Measurements from ENCODE around the gene WAC.
"Not testable (repeated sequence)": the region's sequence is repeated elsewhere in the genome, so short reads cannot be mapped to it uniquely, and the experiment has no call there.

Gene WAC

DNA sequence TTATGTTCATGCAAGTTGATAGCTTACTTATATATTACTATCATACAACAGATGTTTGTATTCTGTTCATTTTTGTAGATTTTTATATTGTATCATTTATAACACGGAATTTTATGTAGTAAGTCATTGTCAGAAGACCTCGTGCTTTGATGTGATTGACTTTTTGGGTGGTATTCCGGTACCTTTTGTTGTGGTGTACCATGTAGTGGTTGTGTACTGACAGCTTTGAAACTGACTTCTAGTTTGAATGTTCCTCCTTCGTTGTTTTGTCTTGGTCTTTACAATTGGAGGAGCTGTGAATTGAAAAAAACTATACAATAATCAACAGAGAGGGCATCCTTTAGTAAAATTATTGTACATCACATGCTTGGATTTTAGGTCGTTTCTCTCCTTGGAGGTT, 61.5 kb downstream of the WAC start:
- peaks cover 11 to 49% of the 10 kb centered on the region in 2 donors for H3K36me3 ChIP-seq (ENCODE audit: control insufficient read depth in 1 of 2, insufficient read depth in 2 of 2, low read length in 2 of 2)

GRCh38 chr10:28595613-28596012, 62.7 kb downstream of the WAC start:
- H3K27me3 ChIP-seq (ENCODE audit: control insufficient read depth in 1 of 2, insufficient read depth in 2 of 2, low read length in 2 of 2), result no peaks in the 10 kb centered on the region
- H3K9me3 ChIP-seq (ENCODE audit: control insufficient read depth in 1 of 2, low read length in 2 of 2), result no peaks in the 10 kb centered on the region
- no peaks in the 10 kb centered on the region for H3K4me1 ChIP-seq (ENCODE audit: control insufficient read depth in 1 of 2, insufficient read depth in 2 of 2, low read length in 2 of 2)
- H3K27ac ChIP-seq (ENCODE audit: low read depth, low read length), result no peak overlapping the region
- H3K36me3 ChIP-seq (ENCODE audit: control insufficient read depth in 1 of 2, insufficient read depth in 2 of 2, low read length in 2 of 2), result peaks cover 11 to 45% of the 10 kb centered on the region in 2 donors
- no peak overlapping the region for H3K9ac ChIP-seq (ENCODE audit: low read depth in 1 of 2, low read length in 2 of 2)
- no peak overlapping the region for H3K4me3 ChIP-seq (ENCODE audit: low read depth in 1 of 2, low read length in 2 of 2)

More for the DNA sequence above, 61.5 kb downstream of the WAC start:
- no peaks in the 10 kb centered on the region for H3K9me3 ChIP-seq (ENCODE audit: control insufficient read depth in 1 of 2, low read length in 2 of 2)
- H3K27me3 ChIP-seq (ENCODE audit: control insufficient read depth in 1 of 2, insufficient read depth in 2 of 2, low read length in 2 of 2), result no peaks in the 10 kb centered on the region
- H3K4me1 ChIP-seq (ENCODE audit: control insufficient read depth in 1 of 2, insufficient read depth in 2 of 2, low read length in 2 of 2), result no peaks in the 10 kb centered on the region
- no peak overlapping the region for H3K27ac ChIP-seq (ENCODE audit: low read depth, low read length)
- no peak overlapping the region for H3K4me3 ChIP-seq (ENCODE audit: low read depth in 1 of 2, low read length in 2 of 2)
- no peak overlapping the region for H3K9ac ChIP-seq (ENCODE audit: low read depth in 1 of 2, low read length in 2 of 2)

DNA sequence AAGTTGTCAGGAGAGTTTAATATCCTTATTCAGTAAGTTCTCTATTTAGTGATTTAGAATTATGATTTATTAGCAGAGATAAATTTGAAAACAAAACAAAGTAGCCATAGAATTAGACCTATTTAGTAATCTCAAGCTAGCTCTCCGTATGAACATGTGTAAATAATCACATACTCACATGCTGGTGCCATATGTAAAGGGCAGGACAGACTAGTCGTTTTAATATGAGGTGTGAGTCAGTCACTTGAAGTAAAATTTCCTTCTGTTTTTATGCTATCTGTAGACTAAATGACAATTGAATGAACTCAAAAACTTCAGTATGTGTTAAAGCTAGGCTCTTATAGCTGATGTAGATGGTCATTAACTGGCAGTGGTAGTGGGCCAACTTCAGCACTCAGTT, 67.1 kb downstream of the WAC start:
- no peak overlapping the region for H3K4me3 ChIP-seq (ENCODE audit: low read depth in 1 of 2, low read length in 2 of 2)
- peaks cover 7 to 31% of the 10 kb centered on the region in 2 donors for H3K36me3 ChIP-seq (ENCODE audit: control insufficient read depth in 1 of 2, insufficient read depth in 2 of 2, low read length in 2 of 2)
- H3K4me1 ChIP-seq (ENCODE audit: control insufficient read depth in 1 of 2, insufficient read depth in 2 of 2, low read length in 2 of 2), result no peaks in the 10 kb centered on the region
- H3K9ac ChIP-seq (ENCODE audit: low read depth in 1 of 2, low read length in 2 of 2), result no peak overlapping the region
- no peaks in the 10 kb centered on the region for H3K9me3 ChIP-seq (ENCODE audit: control insufficient read depth in 1 of 2, low read length in 2 of 2)
- H3K27ac ChIP-seq (ENCODE audit: low read depth, low read length), result no peak overlapping the region
- H3K27me3 ChIP-seq (ENCODE audit: control insufficient read depth in 1 of 2, insufficient read depth in 2 of 2, low read length in 2 of 2), result no peaks in the 10 kb centered on the region

DNA sequence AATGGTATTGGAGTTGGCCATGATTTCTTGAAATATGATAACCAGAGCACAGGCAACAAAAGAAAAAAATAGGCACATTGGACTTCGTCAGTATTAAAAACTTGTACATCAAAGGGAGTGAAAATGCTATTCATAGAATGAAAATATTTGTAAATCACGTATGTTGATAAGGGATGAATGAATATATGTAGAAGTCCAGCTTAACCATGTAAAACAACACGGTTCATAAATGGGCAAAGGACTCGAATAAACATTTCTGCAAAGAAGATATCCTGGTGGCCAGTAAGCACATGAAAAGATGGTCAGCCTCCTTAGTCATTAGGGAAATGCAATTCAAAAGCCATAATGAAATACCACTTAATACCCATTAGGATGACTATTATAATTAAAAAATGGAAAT, 68.1 kb downstream of the WAC start:
- no peak overlapping the region for H3K27ac ChIP-seq (ENCODE audit: low read depth, low read length)
- no peaks in the 10 kb centered on the region for H3K27me3 ChIP-seq (ENCODE audit: control insufficient read depth in 1 of 2, insufficient read depth in 2 of 2, low read length in 2 of 2)
- H3K4me1 ChIP-seq (ENCODE audit: control insufficient read depth in 1 of 2, insufficient read depth in 2 of 2, low read length in 2 of 2), result no peaks in the 10 kb centered on the region
- H3K36me3 ChIP-seq (ENCODE audit: control insufficient read depth in 1 of 2, insufficient read depth in 2 of 2, low read length in 2 of 2), result peaks cover 3 to 25% of the 10 kb centered on the region in 2 donors
- no peak overlapping the region for H3K4me3 ChIP-seq (ENCODE audit: low read depth in 1 of 2, low read length in 2 of 2)
- H3K9me3 ChIP-seq (ENCODE audit: control insufficient read depth in 1 of 2, low read length in 2 of 2), result no peaks in the 10 kb centered on the region
- no peak overlapping the region for H3K9ac ChIP-seq (ENCODE audit: low read depth in 1 of 2, low read length in 2 of 2)

DNA sequence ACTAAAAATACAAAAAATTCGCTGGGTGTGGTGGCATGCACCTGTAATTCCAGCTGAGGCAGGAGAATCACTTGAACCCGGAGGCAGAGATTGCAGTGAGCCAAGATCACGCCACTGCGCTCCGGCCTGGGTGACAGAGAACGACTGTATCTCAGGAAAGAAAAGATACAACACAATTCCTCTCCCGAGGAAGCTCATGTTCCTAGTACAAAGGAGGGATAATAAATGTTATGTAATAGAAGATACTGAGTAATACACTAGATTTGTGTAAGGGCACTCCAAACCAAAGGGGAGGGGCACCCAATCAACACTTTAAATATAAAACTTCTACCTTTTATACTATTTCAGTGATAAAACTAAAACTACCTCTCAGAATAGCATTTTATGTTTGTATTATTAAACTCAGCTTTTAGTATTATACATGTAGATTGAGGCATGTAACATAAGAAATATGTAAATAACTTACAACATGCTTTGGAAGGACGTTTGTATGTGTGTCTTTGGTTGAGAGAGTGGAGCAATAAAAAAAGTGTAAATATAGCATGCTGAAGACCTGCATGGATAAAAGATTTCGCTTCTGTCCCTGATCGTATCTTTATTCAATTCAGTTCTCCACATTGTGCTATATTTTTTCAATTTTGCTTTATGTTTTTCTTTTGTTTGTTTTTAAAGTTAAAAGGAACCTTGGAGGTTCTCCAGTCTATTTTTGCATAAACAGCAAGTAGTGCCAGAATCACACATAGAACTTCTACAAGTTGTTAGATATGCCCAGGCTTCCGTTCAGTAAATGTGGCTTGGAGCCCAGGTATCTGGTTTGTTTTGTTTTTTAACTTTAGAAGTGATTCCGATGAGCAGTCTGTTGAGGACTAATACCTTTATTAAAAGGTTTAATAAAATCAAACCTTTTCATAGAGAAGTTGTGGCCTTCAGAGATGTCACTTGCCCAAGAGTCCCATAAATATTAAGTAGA, 71.9 kb downstream of the WAC start:
- Histone ChIP-seq H3K4me3 (ENCODE audit: low read depth in 1 of 2, low read length in 2 of 2) (no peak overlapping the region), H3K27me3 (ENCODE audit: control insufficient read depth in 1 of 2, insufficient read depth in 2 of 2, low read length in 2 of 2) (no peaks in the 10 kb centered on the region), H3K9me3 (ENCODE audit: control insufficient read depth in 1 of 2, low read length in 2 of 2) (no peaks in the 10 kb centered on the region), H3K27ac (ENCODE audit: low read depth, low read length) (no peak overlapping the region), H3K9ac (ENCODE audit: low read depth in 1 of 2, low read length in 2 of 2) (no peak overlapping the region), H3K4me1 (ENCODE audit: control insufficient read depth in 1 of 2, insufficient read depth in 2 of 2, low read length in 2 of 2) (no peaks in the 10 kb centered on the region), H3K36me3 (ENCODE audit: control insufficient read depth in 1 of 2, insufficient read depth in 2 of 2, low read length in 2 of 2) (peaks cover 6 to 20% of the 10 kb centered on the region in 2 donors)

DNA sequence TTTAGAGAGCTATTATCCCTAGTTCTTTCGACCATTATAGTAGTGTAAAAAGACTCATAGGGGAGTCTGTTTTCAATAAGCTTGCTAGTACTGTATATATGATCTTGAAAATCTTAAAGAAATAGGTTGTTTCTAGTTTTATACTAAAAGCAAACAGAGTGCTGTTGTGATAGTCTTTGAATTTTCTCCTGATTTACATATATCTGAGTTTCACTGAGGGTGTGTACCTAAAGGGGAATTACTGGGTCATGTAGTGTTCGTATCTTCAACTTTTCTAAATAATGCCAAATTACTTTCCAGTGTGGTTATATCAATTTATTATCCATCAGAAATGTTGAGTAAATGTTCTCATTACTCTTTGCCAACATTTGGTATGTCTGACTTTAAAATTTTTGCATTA, 73.7 kb downstream of the WAC start:
- Histone ChIP-seq H3K27me3 (ENCODE audit: control insufficient read depth in 1 of 2, insufficient read depth in 2 of 2, low read length in 2 of 2) (no peaks in the 10 kb centered on the region), H3K36me3 (ENCODE audit: control insufficient read depth in 1 of 2, insufficient read depth in 2 of 2, low read length in 2 of 2) (peaks cover 14 to 28% of the 10 kb centered on the region in 2 donors)

DNA sequence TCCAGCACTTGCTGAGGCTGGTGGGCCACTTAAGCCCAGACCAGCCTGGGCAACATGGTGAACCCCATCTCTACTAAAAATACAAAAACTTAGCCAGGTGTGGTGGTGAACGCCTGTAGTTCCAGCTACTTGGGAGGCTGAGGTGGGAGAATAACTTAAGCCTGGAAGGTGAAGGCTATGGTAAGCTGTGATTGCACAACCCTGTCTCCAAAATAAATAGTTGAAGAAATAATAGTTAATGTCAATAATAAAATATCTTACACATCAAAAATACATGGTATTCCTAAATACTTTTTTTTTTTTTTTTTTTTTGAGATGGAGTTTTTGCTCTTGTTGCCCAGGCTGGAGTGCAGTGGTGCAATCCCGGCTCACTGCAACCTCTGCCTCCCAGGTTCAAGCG, 76.7 kb downstream of the WAC start:
- not testable (repeated sequence) for H3K9me3 ChIP-seq (ENCODE audit: control insufficient read depth in 1 of 2, low read length in 2 of 2); H3K27me3 ChIP-seq (ENCODE audit: control insufficient read depth in 1 of 2, insufficient read depth in 2 of 2, low read length in 2 of 2); H3K4me3 ChIP-seq (ENCODE audit: low read depth in 1 of 2, low read length in 2 of 2); H3K27ac ChIP-seq (ENCODE audit: low read depth, low read length); H3K9ac ChIP-seq (ENCODE audit: low read depth in 1 of 2, low read length in 2 of 2); H3K4me1 ChIP-seq (ENCODE audit: control insufficient read depth in 1 of 2, insufficient read depth in 2 of 2, low read length in 2 of 2)
- peaks cover 28 to 49% of the 10 kb centered on the region in 2 donors for H3K36me3 ChIP-seq (ENCODE audit: control insufficient read depth in 1 of 2, insufficient read depth in 2 of 2, low read length in 2 of 2)

More for the DNA sequence above, 73.7 kb downstream of the WAC start:
- Histone ChIP-seq H3K4me1 (ENCODE audit: control insufficient read depth in 1 of 2, insufficient read depth in 2 of 2, low read length in 2 of 2) (no peaks in the 10 kb centered on the region), H3K4me3 (ENCODE audit: low read depth in 1 of 2, low read length in 2 of 2) (no peak overlapping the region), H3K27ac (ENCODE audit: low read depth, low read length) (no peak overlapping the region), H3K9ac (ENCODE audit: low read depth in 1 of 2, low read length in 2 of 2) (no peak overlapping the region), H3K9me3 (ENCODE audit: control insufficient read depth in 1 of 2, low read length in 2 of 2) (no peaks in the 10 kb centered on the region)

GRCh38 chr10:28612877-28613276, 80.0 kb downstream of the WAC start:
- H3K27me3 ChIP-seq (ENCODE audit: control insufficient read depth in 1 of 2, insufficient read depth in 2 of 2, low read length in 2 of 2), result no peaks in the 10 kb centered on the region
- no peak overlapping the region for H3K27ac ChIP-seq (ENCODE audit: low read depth, low read length)
- H3K9me3 ChIP-seq (ENCODE audit: control insufficient read depth in 1 of 2, low read length in 2 of 2), result no peaks in the 10 kb centered on the region
- H3K9ac ChIP-seq (ENCODE audit: low read depth in 1 of 2, low read length in 2 of 2), result no peak overlapping the region
- no peak overlapping the region for H3K4me3 ChIP-seq (ENCODE audit: low read depth in 1 of 2, low read length in 2 of 2)
- H3K36me3 ChIP-seq (ENCODE audit: control insufficient read depth in 1 of 2, insufficient read depth in 2 of 2, low read length in 2 of 2), result peaks cover 51 to 80% of the 10 kb centered on the region in 2 donors
- no peaks in the 10 kb centered on the region for H3K4me1 ChIP-seq (ENCODE audit: control insufficient read depth in 1 of 2, insufficient read depth in 2 of 2, low read length in 2 of 2)

GRCh38 chr10:28616514-28616913, 83.6 kb downstream of the WAC start:
- H3K9me3 ChIP-seq (ENCODE audit: control insufficient read depth in 1 of 2, low read length in 2 of 2), result no peaks in the 10 kb centered on the region
- H3K4me1 ChIP-seq (ENCODE audit: control insufficient read depth in 1 of 2, insufficient read depth in 2 of 2, low read length in 2 of 2), result no peaks in the 10 kb centered on the region
- H3K27ac ChIP-seq (ENCODE audit: low read depth, low read length), result no peak overlapping the region
- peaks cover 53 to 77% of the 10 kb centered on the region in 2 donors for H3K36me3 ChIP-seq (ENCODE audit: control insufficient read depth in 1 of 2, insufficient read depth in 2 of 2, low read length in 2 of 2)
- H3K27me3 ChIP-seq (ENCODE audit: control insufficient read depth in 1 of 2, insufficient read depth in 2 of 2, low read length in 2 of 2), result no peaks in the 10 kb centered on the region
- H3K4me3 ChIP-seq (ENCODE audit: low read depth in 1 of 2, low read length in 2 of 2), result no peak overlapping the region
- no peak overlapping the region for H3K9ac ChIP-seq (ENCODE audit: low read depth in 1 of 2, low read length in 2 of 2)

- Histone ChIP-seq H3K4me1 (ENCODE audit: control insufficient read depth in 1 of 2, insufficient read depth in 2 of 2, low read length in 2 of 2) (no peaks in the 10 kb centered on the region), H3K27ac (ENCODE audit: low read depth, low read length) (no peak overlapping the region), H3K4me3 (ENCODE audit: low read depth in 1 of 2, low read length in 2 of 2) (no peak overlapping the region), H3K36me3 (ENCODE audit: control insufficient read depth in 1 of 2, insufficient read depth in 2 of 2, low read length in 2 of 2) (peaks cover 37 to 52% of the 10 kb centered on the region in 2 donors), H3K9me3 (ENCODE audit: control insufficient read depth in 1 of 2, low read length in 2 of 2) (no peaks in the 10 kb centered on the region), H3K27me3 (ENCODE audit: control insufficient read depth in 1 of 2, insufficient read depth in 2 of 2, low read length in 2 of 2) (no peaks in the 10 kb centered on the region), H3K9ac (ENCODE audit: low read depth in 1 of 2, low read length in 2 of 2) (no peak overlapping the region)
Observed at GRCh38 chr10:28619455-28619854, 86.5 kb downstream of the WAC start.
